Spleen (tissue), 7 donors: Measurements from ENCODE around the gene AVPR2.

Experiments
- POLR2AphosphoS5 ChIP-seq, 3 donors: sonication (generic); formaldehyde crosslinking; IDR thresholded peaks; one replicate each; pipeline ENCODE4 v1.5.1; 2017; ENCODE audit warnings: antibody characterized with exemption in 3 of 3
- TF ChIP-seq, protein P1 (sequence below), 11 experiments: fragments of 200-600 bp in 7 of 11; fragments of 450-650 bp in 4 of 11; sonication (generic) in 4 of 11; IDR thresholded peaks in 8 of 11; conservative IDR thresholded peaks in 3 of 11; 1 replicate in 7 of 11; 2 replicates in 4 of 11; pipeline versions ENCODE4 v1.4.0 to v1.8.0; 2016 to 2021; ENCODE audit warnings: antibody characterized with exemption in 11 of 11, inconsistent platforms in 4 of 11, mild to moderate bottlenecking in 1 of 11
- donor health status: DM: no; HTN: no; CAD: no; lungs with moderate emphysema.
- donor health status: DM: no; HTN: no; CAD: no.
- donor health status: DM: no; HTN: no; CAD: no.

DNA sequence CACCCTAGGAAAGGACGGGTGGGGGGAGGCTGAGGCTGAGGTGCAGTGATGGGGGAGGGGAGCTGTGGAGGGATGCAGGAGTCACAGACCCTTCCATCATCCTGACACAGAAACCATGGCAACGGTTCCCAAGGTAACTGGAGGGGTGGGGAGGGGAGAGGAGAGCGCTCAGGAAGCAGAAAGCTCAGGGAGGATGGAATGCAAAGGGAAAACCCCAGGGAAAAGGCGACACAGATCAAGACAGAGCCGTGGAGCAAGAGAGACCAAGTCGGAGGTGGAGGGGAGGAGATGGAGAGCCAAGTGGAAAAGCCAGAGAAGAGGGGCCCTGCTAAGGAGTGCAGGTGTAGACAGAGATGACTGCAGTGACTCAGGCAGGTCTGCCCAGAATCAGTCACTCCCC lies 33.0 kb upstream of the AVPR2 start:
- no peak for TF ChIP-seq POLR2AphosphoS5 (IDR thresholded peaks at IDR 0.05)
- TF ChIP-seq, protein P1, sequence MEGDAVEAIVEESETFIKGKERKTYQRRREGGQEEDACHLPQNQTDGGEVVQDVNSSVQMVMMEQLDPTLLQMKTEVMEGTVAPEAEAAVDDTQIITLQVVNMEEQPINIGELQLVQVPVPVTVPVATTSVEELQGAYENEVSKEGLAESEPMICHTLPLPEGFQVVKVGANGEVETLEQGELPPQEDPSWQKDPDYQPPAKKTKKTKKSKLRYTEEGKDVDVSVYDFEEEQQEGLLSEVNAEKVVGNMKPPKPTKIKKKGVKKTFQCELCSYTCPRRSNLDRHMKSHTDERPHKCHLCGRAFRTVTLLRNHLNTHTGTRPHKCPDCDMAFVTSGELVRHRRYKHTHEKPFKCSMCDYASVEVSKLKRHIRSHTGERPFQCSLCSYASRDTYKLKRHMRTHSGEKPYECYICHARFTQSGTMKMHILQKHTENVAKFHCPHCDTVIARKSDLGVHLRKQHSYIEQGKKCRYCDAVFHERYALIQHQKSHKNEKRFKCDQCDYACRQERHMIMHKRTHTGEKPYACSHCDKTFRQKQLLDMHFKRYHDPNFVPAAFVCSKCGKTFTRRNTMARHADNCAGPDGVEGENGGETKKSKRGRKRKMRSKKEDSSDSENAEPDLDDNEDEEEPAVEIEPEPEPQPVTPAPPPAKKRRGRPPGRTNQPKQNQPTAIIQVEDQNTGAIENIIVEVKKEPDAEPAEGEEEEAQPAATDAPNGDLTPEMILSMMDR (IDR thresholded peaks at IDR 0.05 in 8 of 11, conservative IDR thresholded peaks at IDR 0.05 in 3 of 11) = no peak
